Epithelial cell of esophagus (primary cell): ENCODE measurements around the gene CFAP92.

Experiments used
- DNase-seq: peaks from one replicate; pipeline ENCODE4 v3.0.0; 2010; ENCODE audit warnings: low read depth
- H3K4me3 ChIP-seq: 2 replicates; pipeline ENCODE4 v1.5.1; 2011; ENCODE audit warnings: mild to moderate bottlenecking, low read length, control low read depth
- TF ChIP-seq, protein P1 (sequence below): IDR thresholded peaks from 2 replicates; pipeline ENCODE4 v1.5.1; 2011; ENCODE audit warnings: low read depth, mild to moderate bottlenecking, low read length, control low read depth, inconsistent platforms; ENCODE audit not compliant: insufficient read depth; ENCODE audit errors: missing control alignments

The CFAP92 gene

DNA sequence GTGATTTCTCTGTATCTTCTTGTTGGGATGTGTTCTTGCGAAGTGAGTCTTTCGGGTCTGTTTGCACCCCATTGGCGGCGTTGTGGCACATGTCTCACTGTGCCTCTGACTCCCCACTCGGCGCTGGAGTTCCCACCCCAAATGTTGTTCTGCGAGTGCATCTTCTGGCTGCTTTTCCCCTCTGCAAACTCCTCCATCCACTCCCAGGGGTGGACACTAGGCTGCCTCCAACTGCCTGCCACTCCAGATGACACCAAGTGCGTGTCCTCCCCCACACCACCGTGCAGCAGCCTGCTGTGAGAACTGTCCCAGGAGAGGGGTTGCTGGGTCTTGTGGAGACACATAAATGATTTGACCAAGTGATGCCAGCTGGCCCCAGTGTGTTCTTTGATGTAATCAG, 24.9 kb upstream of the CFAP92 start:
- TF ChIP-seq, protein P1, sequence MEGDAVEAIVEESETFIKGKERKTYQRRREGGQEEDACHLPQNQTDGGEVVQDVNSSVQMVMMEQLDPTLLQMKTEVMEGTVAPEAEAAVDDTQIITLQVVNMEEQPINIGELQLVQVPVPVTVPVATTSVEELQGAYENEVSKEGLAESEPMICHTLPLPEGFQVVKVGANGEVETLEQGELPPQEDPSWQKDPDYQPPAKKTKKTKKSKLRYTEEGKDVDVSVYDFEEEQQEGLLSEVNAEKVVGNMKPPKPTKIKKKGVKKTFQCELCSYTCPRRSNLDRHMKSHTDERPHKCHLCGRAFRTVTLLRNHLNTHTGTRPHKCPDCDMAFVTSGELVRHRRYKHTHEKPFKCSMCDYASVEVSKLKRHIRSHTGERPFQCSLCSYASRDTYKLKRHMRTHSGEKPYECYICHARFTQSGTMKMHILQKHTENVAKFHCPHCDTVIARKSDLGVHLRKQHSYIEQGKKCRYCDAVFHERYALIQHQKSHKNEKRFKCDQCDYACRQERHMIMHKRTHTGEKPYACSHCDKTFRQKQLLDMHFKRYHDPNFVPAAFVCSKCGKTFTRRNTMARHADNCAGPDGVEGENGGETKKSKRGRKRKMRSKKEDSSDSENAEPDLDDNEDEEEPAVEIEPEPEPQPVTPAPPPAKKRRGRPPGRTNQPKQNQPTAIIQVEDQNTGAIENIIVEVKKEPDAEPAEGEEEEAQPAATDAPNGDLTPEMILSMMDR: no peak
- DNase-seq: no peak
- no peak overlapping the region for H3K4me3 ChIP-seq

DNA sequence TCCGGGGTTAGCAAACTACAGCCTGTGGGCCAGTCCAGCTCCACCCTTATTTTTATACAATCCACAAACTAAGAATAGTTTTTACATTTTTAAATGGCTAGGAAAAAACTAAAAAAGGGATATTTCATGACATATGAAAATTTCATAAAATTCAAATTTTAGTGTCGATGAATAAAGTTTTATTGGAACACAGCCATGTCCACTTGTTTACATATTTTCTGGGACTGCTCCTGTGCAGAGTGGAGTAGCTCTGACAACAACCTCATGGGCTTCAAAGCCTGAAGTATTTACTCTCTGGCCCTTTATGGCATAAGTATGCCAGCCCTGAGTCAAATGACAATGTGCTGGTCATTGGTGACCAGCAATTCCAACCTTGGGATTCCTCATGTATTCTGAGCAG, 24.4 kb upstream of the CFAP92 start:
- TF ChIP-seq, protein P1: no peak
- no peak for DNase-seq
- H3K4me3 ChIP-seq: no peak overlapping the region

DNA sequence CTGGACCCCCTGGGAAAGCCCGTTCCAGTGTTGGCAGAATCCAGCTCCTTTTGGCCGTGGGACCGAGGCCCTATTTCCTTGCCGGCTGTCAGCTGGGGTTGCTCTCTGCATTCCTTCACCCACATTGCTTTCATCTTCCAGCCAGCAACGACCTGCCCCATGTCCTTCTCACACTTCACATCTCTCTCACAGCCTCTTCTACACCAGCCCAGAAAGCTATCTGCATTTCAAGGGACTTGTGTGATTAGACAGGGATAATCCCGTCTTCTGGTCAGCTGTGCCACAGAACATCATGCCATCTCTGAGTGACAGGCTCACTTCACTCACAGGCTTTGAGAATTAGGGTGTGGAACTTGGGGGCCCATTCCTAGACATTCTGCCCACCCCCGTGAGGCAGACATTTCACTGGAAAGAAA, 23.6 kb upstream of the CFAP92 start:
- DNase-seq: no peak
- no peak overlapping the region for H3K4me3 ChIP-seq
- TF ChIP-seq, protein P1: no peak

DNA sequence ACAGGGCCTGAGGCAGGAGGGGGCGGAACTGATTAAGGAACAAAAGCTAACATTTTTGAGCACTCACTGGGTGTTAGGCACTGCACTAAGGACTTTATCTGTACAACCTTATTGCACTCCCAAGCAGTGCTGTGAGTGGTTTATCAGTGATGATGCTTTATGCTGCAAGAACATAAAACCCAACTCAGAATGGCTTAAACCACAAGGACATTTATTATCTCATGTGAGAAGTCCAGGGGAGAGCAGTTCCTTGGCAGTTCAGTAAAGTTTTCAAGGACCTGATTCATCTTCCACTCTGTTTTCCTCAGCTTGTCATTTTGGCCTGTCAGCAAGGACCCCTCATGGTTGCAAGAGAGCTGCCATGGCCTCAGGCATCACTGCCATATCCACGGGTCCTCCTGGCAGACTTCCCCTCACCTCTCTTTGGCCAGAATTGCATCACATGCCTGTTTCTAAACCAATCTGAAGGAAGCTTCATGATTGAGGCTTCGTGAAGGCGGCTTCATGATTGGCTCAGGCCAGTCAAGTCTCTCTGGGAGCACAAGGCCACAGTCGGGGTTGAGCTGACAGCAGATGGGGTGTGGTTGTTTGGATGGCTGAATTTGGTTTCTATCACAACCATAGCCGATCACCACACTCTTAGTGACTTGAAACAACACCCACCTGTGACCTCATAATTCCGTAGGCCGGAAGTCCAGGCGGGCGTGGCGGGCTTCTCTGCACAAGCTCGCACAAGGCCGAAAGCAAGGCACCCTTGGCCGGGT, 23.0 kb upstream of the CFAP92 start:
- TF ChIP-seq, protein P1: no peak
- DNase-seq: no peak
- no peak overlapping the region for H3K4me3 ChIP-seq

DNA sequence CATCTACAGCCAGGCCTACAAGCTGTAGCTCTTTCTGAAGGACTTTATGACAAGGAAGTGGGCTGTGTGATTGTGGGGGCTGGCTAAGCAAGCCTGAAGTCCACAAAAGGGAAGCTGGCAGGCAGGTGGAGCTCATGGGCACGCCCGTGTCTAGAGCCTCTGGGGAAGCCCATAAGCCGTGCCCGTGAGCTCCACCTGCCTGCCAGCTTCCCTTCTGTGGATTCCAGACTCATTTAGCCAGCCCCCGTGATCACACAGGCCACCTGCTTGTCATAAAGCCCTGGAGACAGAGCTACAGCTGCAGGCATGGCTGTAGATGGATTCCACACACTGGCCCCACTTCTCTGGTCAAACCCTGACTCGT, 22.5 kb upstream of the CFAP92 start:
- TF ChIP-seq, protein P1: peak; percentile 21
- DNase-seq: peak; percentile 50
- no peak overlapping the region for H3K4me3 ChIP-seq

DNA sequence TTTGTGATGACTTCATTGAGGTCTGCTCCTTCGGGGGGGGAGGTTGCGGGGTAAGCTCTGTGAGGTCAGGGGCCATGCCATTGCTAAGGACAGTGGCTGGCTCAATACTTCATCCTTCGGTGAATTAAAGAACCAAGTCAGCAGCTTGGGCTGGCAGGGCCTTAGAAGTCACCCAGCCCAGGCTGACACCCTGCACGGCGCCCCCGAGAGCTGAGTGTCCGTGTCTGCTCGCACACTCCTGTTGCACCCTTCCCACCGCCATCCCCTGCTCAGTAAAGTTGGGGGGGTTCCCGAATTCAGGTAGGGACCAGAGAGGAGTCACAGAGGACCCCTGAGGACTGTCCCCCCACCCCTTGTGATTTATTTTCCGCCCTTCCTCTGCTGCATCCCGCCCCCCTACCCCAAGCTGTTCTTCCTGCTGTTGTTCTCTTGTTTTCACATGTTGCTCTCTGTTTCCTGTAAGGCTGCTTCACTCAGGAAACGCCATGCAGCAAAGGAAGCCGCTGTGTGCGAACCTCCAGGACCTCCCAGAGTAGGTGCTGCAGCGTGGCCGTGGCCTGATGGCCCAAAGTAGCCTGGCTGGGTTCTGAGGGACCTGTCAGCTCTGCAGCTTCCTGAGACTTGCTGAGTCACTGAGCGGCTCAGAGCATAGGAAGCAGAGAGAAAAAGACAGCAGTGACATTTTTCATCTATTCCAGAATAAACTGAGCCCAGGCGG, 21.7 kb upstream of the CFAP92 start:
- H3K4me3 ChIP-seq: no peak overlapping the region
- DNase-seq: no peak
- TF ChIP-seq, protein P1: no peak
